B cell (primary cell): ENCODE data around the gene PGGHG.
"Not testable (repeated sequence)": the region's sequence is repeated elsewhere in the genome, so short reads cannot be mapped to it uniquely, and the experiment has no call there.

ENCODE experiments used
- CTCF ChIP-seq: fragments of 200-600 bp; IDR thresholded peaks from one replicate; pipeline ENCODE4 v1.8.0; 2022; ENCODE audit warnings: antibody characterized with exemption, mild to moderate bottlenecking
- EZH2 ChIP-seq: IDR thresholded peaks from 2 replicates; pipeline ENCODE4 v1.6.1; 2012; ENCODE audit warnings: borderline replicate concordance, low read depth, mild to moderate bottlenecking, moderate library complexity, low read length; ENCODE audit not compliant: insufficient read depth, poor library complexity, severe bottlenecking

GRCh38 chr11:319121-319887 is 30.4 kb downstream of the PGGHG start:
- not testable (repeated sequence) for TF ChIP-seq CTCF, EZH2
